ENCODE results near the gene VCAN. TPM values are rescaled to one million over a fixed set of nuclear protein-coding genes. Genes with fewer than 3 reads are reported as not detected.

VCAN gene
- total RNA-seq, 2 donors from 2014 or later: 0.14 to 0.51 TPM

GRCh38 chr5:83472508-83473345 is 1.2 kb downstream of the VCAN start:
- Mint-ChIP-seq H3K27me3 (ENCODE audit: low read depth) (peaks cover 76% of the 10 kb centered on the region), H3K4me1 (ENCODE audit: low read depth) (peaks cover 29% of the 10 kb centered on the region), H3K4me3 (peak overlapping the region; percentile 95), H3K27ac (no peak overlapping the region), H3K9me3 (no peaks in the 10 kb centered on the region), H3K36me3 (ENCODE audit: insufficient read depth in 2 of 2) (peaks cover 2 to 3% of the 10 kb centered on the region in 2 donors)
- peak; percentile 35 to 49 for DNase-seq
- ATAC-seq (replicated peaks in 1 of 2): peak; percentile 75 to 76

GRCh38 chr5:83473346-83474160 is 2.0 kb downstream of the VCAN start:
- peaks cover 29% of the 10 kb centered on the region for H3K4me1 Mint-ChIP-seq (ENCODE audit: low read depth)
- H3K36me3 Mint-ChIP-seq (ENCODE audit: insufficient read depth in 2 of 2): peaks cover 2 to 3% of the 10 kb centered on the region in 2 donors
- peak overlapping the region; percentile 31 for H3K27ac Mint-ChIP-seq
- peaks cover 72% of the 10 kb centered on the region for H3K27me3 Mint-ChIP-seq (ENCODE audit: low read depth)
- H3K9me3 Mint-ChIP-seq: no peaks in the 10 kb centered on the region
- DNase-seq (peak; percentile 65 to 71), ATAC-seq (replicated peaks in 1 of 2) (peak; percentile 66 to 67)
- peak overlapping the region; percentile 95 for H3K4me3 Mint-ChIP-seq

GRCh38 chr5:83474161-83474796 is 2.7 kb downstream of the VCAN start:
- ATAC-seq (replicated peaks in 1 of 2) (peak; percentile 66 to 68), DNase-seq (peak; percentile 51 to 55)
- no peak overlapping the region for H3K27ac Mint-ChIP-seq
- H3K27me3 Mint-ChIP-seq (ENCODE audit: low read depth): peaks cover 72% of the 10 kb centered on the region
- H3K4me3 Mint-ChIP-seq: peak overlapping the region; percentile 95
- peaks cover 2 to 3% of the 10 kb centered on the region in 2 donors for H3K36me3 Mint-ChIP-seq (ENCODE audit: insufficient read depth in 2 of 2)
- H3K4me1 Mint-ChIP-seq (ENCODE audit: low read depth): peaks cover 29% of the 10 kb centered on the region
- H3K9me3 Mint-ChIP-seq: no peaks in the 10 kb centered on the region

GRCh38 chr5:83474991-83475390 is 3.4 kb downstream of the VCAN start:
- DNase-seq (no peak), ATAC-seq (replicated peaks in 1 of 2) (no peak)
- Mint-ChIP-seq H3K4me3 (peak overlapping the region; percentile 69 to 95), H3K27me3 (ENCODE audit: low read depth) (peaks cover 72% of the 10 kb centered on the region), H3K36me3 (ENCODE audit: insufficient read depth in 2 of 2) (peaks cover 2 to 3% of the 10 kb centered on the region in 2 donors), H3K4me1 (ENCODE audit: low read depth) (peaks cover 29% of the 10 kb centered on the region), H3K27ac (no peak overlapping the region), H3K9me3 (no peaks in the 10 kb centered on the region)

- Mint-ChIP-seq H3K4me1 (ENCODE audit: low read depth) (peaks cover 29% of the 10 kb centered on the region), H3K36me3 (ENCODE audit: insufficient read depth in 2 of 2) (peaks cover 2 to 3% of the 10 kb centered on the region in 2 donors), H3K27ac (no peak overlapping the region), H3K9me3 (no peaks in the 10 kb centered on the region), H3K27me3 (ENCODE audit: low read depth) (peaks cover 74% of the 10 kb centered on the region), H3K4me3 (peak overlapping the region; percentile 69 to 95)
- ATAC-seq (replicated peaks in 1 of 2): no peak
- no peak for DNase-seq
Measured at GRCh38 chr5:83475391-83475863, 3.9 kb downstream of the VCAN start.

- ATAC-seq (replicated peaks in 1 of 2) (no peak), DNase-seq (no peak)
- Mint-ChIP-seq H3K4me3 (no peak overlapping the region), H3K27ac (no peak overlapping the region), H3K27me3 (ENCODE audit: low read depth) (peaks cover 67% of the 10 kb centered on the region), H3K4me1 (ENCODE audit: low read depth) (peaks cover 29% of the 10 kb centered on the region), H3K9me3 (no peaks in the 10 kb centered on the region), H3K36me3 (ENCODE audit: insufficient read depth in 2 of 2) (peaks cover 2 to 3% of the 10 kb centered on the region in 2 donors)
Measured at GRCh38 chr5:83475935-83476814, 4.6 kb downstream of the VCAN start.

GRCh38 chr5:83482961-83483360 is 11.4 kb downstream of the VCAN start:
- ATAC-seq (replicated peaks in 1 of 2) (no peak), DNase-seq (no peak)
- Mint-ChIP-seq H3K9me3 (peaks cover 0 to 3% of the 10 kb centered on the region in 2 donors), H3K36me3 (ENCODE audit: insufficient read depth in 2 of 2) (no peaks in the 10 kb centered on the region), H3K4me1 (ENCODE audit: low read depth) (no peaks in the 10 kb centered on the region), H3K27me3 (ENCODE audit: low read depth) (peaks cover 40% of the 10 kb centered on the region), H3K27ac (no peak overlapping the region), H3K4me3 (no peak overlapping the region)

GRCh38 chr5:83484294-83484693 is 12.8 kb downstream of the VCAN start:
- no peaks in the 10 kb centered on the region for H3K4me1 Mint-ChIP-seq (ENCODE audit: low read depth)

GRCh38 chr5:83485842-83486241 is 14.3 kb downstream of the VCAN start:
- no peaks in the 10 kb centered on the region for H3K36me3 Mint-ChIP-seq (ENCODE audit: insufficient read depth in 2 of 2)
- H3K27me3 Mint-ChIP-seq (ENCODE audit: low read depth): peaks cover 19% of the 10 kb centered on the region
- no peak overlapping the region for H3K4me3 Mint-ChIP-seq
- ATAC-seq (replicated peaks in 1 of 2): no peak
- H3K9me3 Mint-ChIP-seq: peaks cover 0 to 3% of the 10 kb centered on the region in 2 donors
- H3K4me1 Mint-ChIP-seq (ENCODE audit: low read depth): no peaks in the 10 kb centered on the region
- DNase-seq: no peak
- no peak overlapping the region for H3K27ac Mint-ChIP-seq

More at GRCh38 chr5:83484294-83484693, 12.8 kb downstream of the VCAN start:
- H3K9me3 Mint-ChIP-seq: peaks cover 0 to 3% of the 10 kb centered on the region in 2 donors
- ATAC-seq (replicated peaks in 1 of 2): no peak
- no peak overlapping the region for H3K4me3 Mint-ChIP-seq
- no peaks in the 10 kb centered on the region for H3K36me3 Mint-ChIP-seq (ENCODE audit: insufficient read depth in 2 of 2)
- H3K27ac Mint-ChIP-seq: no peak overlapping the region
- DNase-seq: no peak
- peaks cover 32% of the 10 kb centered on the region for H3K27me3 Mint-ChIP-seq (ENCODE audit: low read depth)

GRCh38 chr5:83487155-83487554 is 15.6 kb downstream of the VCAN start:
- no peak for ATAC-seq (replicated peaks in 1 of 2)

GRCh38 chr5:83488271-83488670 is 16.7 kb downstream of the VCAN start:
- Mint-ChIP-seq H3K27me3 (ENCODE audit: low read depth) (peaks cover 19% of the 10 kb centered on the region), H3K9me3 (peaks cover 0 to 3% of the 10 kb centered on the region in 2 donors), H3K27ac (no peak overlapping the region), H3K4me3 (no peak overlapping the region), H3K4me1 (ENCODE audit: low read depth) (no peaks in the 10 kb centered on the region), H3K36me3 (ENCODE audit: insufficient read depth in 2 of 2) (no peaks in the 10 kb centered on the region)
- ATAC-seq (replicated peaks in 1 of 2) (no peak), DNase-seq (no peak)

More at GRCh38 chr5:83487155-83487554, 15.6 kb downstream of the VCAN start:
- Mint-ChIP-seq H3K27ac (no peak overlapping the region), H3K9me3 (peaks cover 0 to 3% of the 10 kb centered on the region in 2 donors), H3K27me3 (ENCODE audit: low read depth) (peaks cover 19% of the 10 kb centered on the region), H3K36me3 (ENCODE audit: insufficient read depth in 2 of 2) (no peaks in the 10 kb centered on the region), H3K4me3 (no peak overlapping the region), H3K4me1 (ENCODE audit: low read depth) (no peaks in the 10 kb centered on the region)
- no peak for DNase-seq

- Mint-ChIP-seq H3K36me3 (ENCODE audit: insufficient read depth in 2 of 2) (no peaks in the 10 kb centered on the region), H3K27me3 (ENCODE audit: low read depth) (peaks cover 18% of the 10 kb centered on the region), H3K4me1 (ENCODE audit: low read depth) (no peaks in the 10 kb centered on the region), H3K4me3 (no peak overlapping the region), H3K27ac (no peak overlapping the region), H3K9me3 (peaks cover 0 to 3% of the 10 kb centered on the region in 2 donors)
- ATAC-seq (replicated peaks in 1 of 2): no peak
- DNase-seq: no peak
Measured at GRCh38 chr5:83488821-83489220, 17.3 kb downstream of the VCAN start.

Data from activated T-cell treated with anti-CD3 and anti-CD28 coated beads, Interleukin-2, amount 50 U/mL, for 72 hours (primary cell).